SK-N-SH treated with all-trans-retinoic acid at 6 μM for 48 hours (cell line): ENCODE data around the gene SOHLH1.

Source experiments
- ATAC-seq: fragments of 200-7000 bp; cut with Tn5 transposase; 3 replicates; pipeline ENCODE4 v1.9.1; 2020; ENCODE audit warnings: mild to moderate bottlenecking, moderate library complexity
- ARNTL ChIP-seq: fragments of 450-650 bp; formaldehyde crosslinking; IDR thresholded peaks from 2 replicates; pipeline ENCODE4 v1.5.0; 2020; ENCODE audit warnings: low read depth, mild to moderate bottlenecking, moderate library complexity, borderline replicate concordance
- BACH2 ChIP-seq: fragments of 250-450 bp; sonication (Bioruptor Pico); IDR thresholded peaks from 2 replicates; pipeline ENCODE4 v1.9.0; 2021; ENCODE audit warnings: mild to moderate bottlenecking, borderline replicate concordance
- CSDC2 ChIP-seq: fragments of 250-450 bp; sonication (Bioruptor Pico); IDR thresholded peaks from 2 replicates; pipeline ENCODE4 v1.5.0; 2020; ENCODE audit warnings: mild to moderate bottlenecking, moderate library complexity
- CSRNP3 ChIP-seq: fragments of 250-450 bp; sonication (Bioruptor Pico); IDR thresholded peaks from 2 replicates; pipeline ENCODE4 v1.5.1; 2021; ENCODE audit warnings: mild to moderate bottlenecking, moderate library complexity
- ESRRG ChIP-seq: fragments of 250-450 bp; sonication (Bioruptor Pico); IDR thresholded peaks from 2 replicates; pipeline ENCODE4 v1.6.1; 2021; ENCODE audit warnings: mild to moderate bottlenecking
- GLIS3 ChIP-seq: fragments of 250-450 bp; sonication (Bioruptor Pico); IDR thresholded peaks from 2 replicates; pipeline ENCODE4 v1.5.0; 2020; ENCODE audit warnings: mild to moderate bottlenecking, moderate library complexity
- ISL1 ChIP-seq: fragments of 250-450 bp; sonication (Bioruptor Pico); IDR thresholded peaks from 2 replicates; pipeline ENCODE4 v2.1.2; 2022; ENCODE audit warnings: mild to moderate bottlenecking, moderate library complexity
- OSR1 ChIP-seq: fragments of 250-450 bp; sonication (Bioruptor Pico); IDR thresholded peaks from 2 replicates; pipeline ENCODE4 v1.8.0; 2022; ENCODE audit warnings: moderate library complexity, mild to moderate bottlenecking, inconsistent platforms
- PATZ1 ChIP-seq: fragments of 250-450 bp; sonication (Bioruptor Pico); IDR thresholded peaks from 2 replicates; pipeline ENCODE4 v1.8.0; 2020; ENCODE audit warnings: mild to moderate bottlenecking, moderate library complexity, borderline replicate concordance
- PPARA ChIP-seq: fragments of 250-450 bp; sonication (Bioruptor Pico); IDR thresholded peaks from 2 replicates; pipeline ENCODE4 v1.5.0; 2020; ENCODE audit warnings: mild to moderate bottlenecking, borderline replicate concordance
- RARB ChIP-seq: fragments of 250-450 bp; sonication (Bioruptor Pico); IDR thresholded peaks from 2 replicates; pipeline ENCODE4 v1.8.0; 2021; ENCODE audit warnings: mild to moderate bottlenecking, moderate library complexity
- SNAI2 ChIP-seq: fragments of 250-450 bp; sonication (Bioruptor Pico); IDR thresholded peaks from 2 replicates; pipeline ENCODE4 v1.5.0; 2020; ENCODE audit warnings: mild to moderate bottlenecking, moderate library complexity
- TCF4 ChIP-seq: fragments of 250-450 bp; sonication (Bioruptor Pico); IDR thresholded peaks from 2 replicates; pipeline ENCODE4 v1.8.0; 2021; ENCODE audit warnings: mild to moderate bottlenecking, moderate library complexity, borderline replicate concordance
- TOX ChIP-seq: fragments of 250-450 bp; sonication (Bioruptor Pico); IDR thresholded peaks from 2 replicates; pipeline ENCODE4 v1.8.0; 2021; ENCODE audit warnings: mild to moderate bottlenecking, moderate library complexity, borderline replicate concordance
- ZC3H10 ChIP-seq: fragments of 250-450 bp; sonication (Bioruptor Pico); IDR thresholded peaks from 2 replicates; pipeline ENCODE4 v1.5.1; 2021; ENCODE audit warnings: mild to moderate bottlenecking, moderate library complexity
- ZFP3 ChIP-seq: fragments of 250-450 bp; sonication (Bioruptor Pico); IDR thresholded peaks from 2 replicates; pipeline ENCODE4 v1.5.0; 2020; ENCODE audit warnings: mild to moderate bottlenecking, moderate library complexity
- ZFP30 ChIP-seq: fragments of 450-650 bp; formaldehyde crosslinking; IDR thresholded peaks from 2 replicates; pipeline ENCODE4 v1.5.0; 2022; ENCODE audit warnings: mild to moderate bottlenecking, moderate library complexity
- ZNF565 ChIP-seq: fragments of 450-650 bp; formaldehyde crosslinking; conservative IDR thresholded peaks from 2 replicates; pipeline ENCODE4 v1.5.0; 2020; ENCODE audit warnings: low read depth, mild to moderate bottlenecking, moderate library complexity
- ZNF70 ChIP-seq: fragments of 450-650 bp; formaldehyde crosslinking; IDR thresholded peaks from 2 replicates; pipeline ENCODE4 v1.5.0; 2020; ENCODE audit warnings: mild to moderate bottlenecking, moderate library complexity
- ZNF8 ChIP-seq: fragments of 450-650 bp; formaldehyde crosslinking; IDR thresholded peaks from 2 replicates; pipeline ENCODE4 v1.5.0; 2020; ENCODE audit warnings: mild to moderate bottlenecking, moderate library complexity

SOHLH1 gene

GRCh38 chr9:135704483-135704882, 5.2 kb upstream of the SOHLH1 start:
- ATAC-seq: no peak
- TF ChIP-seq PPARA (no peak), ZNF565 (CRISPR knock-in tag) (no peak), ZFP30 (no peak), ZNF70 (no peak), CSDC2 (CRISPR knock-in tag) (no peak), TCF4 (CRISPR knock-in tag) (no peak), ARNTL (CRISPR knock-in tag) (no peak), ESRRG (CRISPR knock-in tag) (no peak), ISL1 (no peak), ZFP3 (CRISPR knock-in tag) (no peak), PATZ1 (CRISPR knock-in tag) (no peak), RARB (CRISPR knock-in tag) (no peak), TOX (CRISPR knock-in tag) (no peak), SNAI2 (CRISPR knock-in tag) (no peak), GLIS3 (CRISPR knock-in tag) (no peak), OSR1 (CRISPR knock-in tag) (no peak)

- TF ChIP-seq ARNTL (CRISPR knock-in tag) (no peak), PATZ1 (CRISPR knock-in tag) (no peak), ZNF8 (CRISPR knock-in tag) (no peak), ZNF565 (CRISPR knock-in tag) (no peak), ZNF70 (no peak), CSDC2 (CRISPR knock-in tag) (no peak), ZC3H10 (CRISPR knock-in tag) (no peak), OSR1 (CRISPR knock-in tag) (no peak)
- ATAC-seq: no peak
These were observed 4.4 kb upstream of the SOHLH1 start for GRCh38 chr9:135703726-135704125.

- TF ChIP-seq ZC3H10 (CRISPR knock-in tag): no peak
- TF ChIP-seq ZNF565 (CRISPR knock-in tag): no peak
- TF ChIP-seq CSRNP3 (CRISPR knock-in tag): no peak
- TF ChIP-seq PATZ1 (CRISPR knock-in tag): no peak
- no peak for TF ChIP-seq SNAI2 (CRISPR knock-in tag)
- TF ChIP-seq, all 23 proteins: peak for 0
- peak; percentile 81 for ATAC-seq
These were observed 2.9 kb upstream of the SOHLH1 start, which contains the start of gene KCNT1 for GRCh38 chr9:135701959-135702721. KCNT1 (plus strand) TSS chr9:135702185; CDS start chr9:135702259, 74 bp downstream.

GRCh38 chr9:135701067-135701958, 2.0 kb upstream of the SOHLH1 start:
- peak; percentile 12 for ATAC-seq
- no peak for TF ChIP-seq PPARA
- TF ChIP-seq BACH2 (CRISPR knock-in tag): no peak
- TF ChIP-seq ZNF565 (CRISPR knock-in tag): no peak
- TF ChIP-seq PATZ1 (CRISPR knock-in tag): no peak
- no peak for TF ChIP-seq ZFP30
- no peak for TF ChIP-seq OSR1 (CRISPR knock-in tag)
- no peak for TF ChIP-seq ZNF8 (CRISPR knock-in tag)
- TF ChIP-seq TOX (CRISPR knock-in tag): no peak
- no peak for TF ChIP-seq GLIS3 (CRISPR knock-in tag)
- TF ChIP-seq SNAI2 (CRISPR knock-in tag): no peak
- TF ChIP-seq ZNF70: no peak
- TF ChIP-seq CSDC2 (CRISPR knock-in tag): no peak
- TF ChIP-seq RARB (CRISPR knock-in tag): no peak
